Activated naive CD4-positive, alpha-beta T cell treated with anti-CD3 and anti-CD28 coated beads, Interleukin-2, amount 10 ng/mL, durations not matched to agents 7 days and 5 days (primary cell): ENCODE results near the gene PSMB4.
"Not testable (repeated sequence)": the region's sequence is repeated elsewhere in the genome, so short reads cannot be mapped to it uniquely, and the experiment has no call there.

Source experiments
- CTCF ChIA-PET: fragments of 350-600 bp; sonication (Branson Sonifier 250); formaldehyde crosslinking; loops from one replicate; lab custom pipeline; 2021; ENCODE audit warnings: antibody characterized with exemption; lab: Charles Lee
- DNase-seq: peaks from one replicate; pipeline ENCODE4 v3.0.0-alpha.2; 2020
- H3K27ac Mint-ChIP-seq: one replicate; pipeline ENCODE4 v1.8.0; 2021; ENCODE audit warnings: mild to moderate bottlenecking, moderate library complexity, mixed read lengths
- H3K27me3 Mint-ChIP-seq: one replicate; pipeline ENCODE4 v1.8.0; 2021; ENCODE audit warnings: mild to moderate bottlenecking, mixed read lengths
- H3K36me3 Mint-ChIP-seq: one replicate; pipeline ENCODE4 v1.8.0; 2021; ENCODE audit warnings: mixed read lengths
- H3K4me1 Mint-ChIP-seq: one replicate; pipeline ENCODE4 v1.8.0; 2021; ENCODE audit warnings: mixed read lengths
- H3K4me3 Mint-ChIP-seq: one replicate; pipeline ENCODE4 v1.8.0; 2021; ENCODE audit warnings: mild to moderate bottlenecking, moderate library complexity, mixed read lengths
- H3K9me3 Mint-ChIP-seq: one replicate; pipeline ENCODE4 v1.8.0; 2021; ENCODE audit warnings: mixed read lengths

The PSMB4 gene

DNA sequence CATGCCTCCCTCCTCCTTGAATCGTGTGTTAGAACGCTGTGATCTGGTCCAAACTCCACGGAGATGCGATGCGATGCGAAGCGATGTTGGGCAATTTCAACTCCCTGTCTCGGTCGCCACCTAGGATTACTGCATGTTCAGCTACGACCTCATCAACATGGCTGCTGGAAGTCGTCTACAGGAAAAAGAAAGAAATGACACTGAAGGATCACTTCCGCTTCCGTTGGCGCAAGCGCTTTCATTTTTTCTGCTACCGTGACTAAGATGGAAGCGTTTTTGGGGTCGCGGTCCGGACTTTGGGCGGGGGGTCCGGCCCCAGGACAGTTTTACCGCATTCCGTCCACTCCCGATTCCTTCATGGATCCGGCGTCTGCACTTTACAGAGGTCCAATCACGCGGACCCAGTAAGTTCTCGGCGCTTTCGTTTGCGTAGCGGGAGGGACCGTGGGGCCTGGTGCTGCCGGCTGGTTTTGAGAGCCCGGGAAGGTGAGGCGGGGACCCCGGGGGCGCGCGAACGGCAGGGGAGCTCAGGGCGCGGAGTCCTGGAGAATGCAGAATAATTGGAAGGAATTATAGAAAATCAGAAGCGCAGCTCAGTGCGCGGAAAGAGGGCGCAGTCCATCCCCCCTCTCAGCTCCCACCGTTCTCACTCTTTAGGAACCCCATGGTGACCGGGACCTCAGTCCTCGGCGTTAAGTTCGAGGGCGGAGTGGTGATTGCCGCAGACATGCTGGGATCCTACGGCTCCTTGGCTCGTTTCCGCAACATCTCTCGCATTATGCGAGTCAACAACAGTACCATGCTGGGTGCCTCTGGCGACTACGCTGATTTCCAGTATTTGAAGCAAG lies at the start of gene PSMB4:
Gene PSMB4, plus strand, starts transcription at position 250 of the 848 bp plus-strand sequence. Its CDS starts 15 bp downstream, at position 265.
- CTCF ChIA-PET = interaction anchor here (0.9 to 1.8 kb wide), 2 partner anchors 59 kb away, joined by 4 to 8 read pairs; no protein-coding TSS in a partner anchor
- Mint-ChIP-seq H3K27me3 (peaks cover 16% of the 10 kb centered on the region), H3K4me1 (peaks cover 31% of the 10 kb centered on the region), H3K27ac (peak within 1 kb of the TSS; percentile 97), H3K36me3 (peaks cover 36% of the 10 kb centered on the region), H3K4me3 (peak within 1 kb of the TSS; percentile 81), H3K9me3 (no peaks in the 10 kb centered on the region)
- peak; percentile 89 for DNase-seq

GRCh38 chr1:151350323-151350722 lies 49.0 kb upstream of the PSMB4 start:
- not testable (repeated sequence) for H3K9me3 Mint-ChIP-seq, DNase-seq, H3K27ac Mint-ChIP-seq, H3K27me3 Mint-ChIP-seq, H3K4me3 Mint-ChIP-seq
- CTCF ChIA-PET = interaction anchor here (0.6 to 1.8 kb wide), 3 partner anchors 10 to 492 kb away, joined by 3 to 4 read pairs (median 4); no protein-coding TSS in a partner anchor
- peaks cover 28% of the 10 kb centered on the region for H3K4me1 Mint-ChIP-seq
- peaks cover 13% of the 10 kb centered on the region for H3K36me3 Mint-ChIP-seq

- Mint-ChIP-seq H3K9me3 (peaks cover 10% of the 10 kb centered on the region), H3K27me3 (peaks cover 13% of the 10 kb centered on the region), H3K4me3 (no peak overlapping the region), H3K4me1 (peaks cover 11% of the 10 kb centered on the region), H3K36me3 (peaks cover 6% of the 10 kb centered on the region), H3K27ac (no peak overlapping the region)
- DNase-seq = no peak
- CTCF ChIA-PET = no interaction called here
Measured at GRCh38 chr1:151352021-151352718, 47.2 kb upstream of the PSMB4 start.

DNA sequence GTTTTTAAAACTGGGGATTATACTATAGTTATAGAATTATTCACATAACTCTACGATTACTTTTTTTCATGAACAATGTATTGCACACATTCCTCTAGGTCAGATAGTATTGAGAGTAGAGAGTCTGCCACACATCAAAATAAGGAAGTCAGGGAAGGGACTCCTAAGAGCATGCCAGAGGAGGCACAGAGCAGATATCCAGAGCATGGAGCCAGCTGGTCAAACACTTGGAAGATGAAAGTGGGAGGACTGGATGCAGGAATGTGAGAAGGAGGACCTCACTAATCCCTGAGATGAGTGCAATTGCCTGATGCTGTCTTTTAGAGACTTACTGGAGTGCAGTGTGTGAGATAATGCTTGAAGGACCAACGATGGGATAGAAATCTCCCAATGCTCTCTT lies 42.7 kb upstream of the PSMB4 start:
- CTCF ChIA-PET = no interaction called here
- no peak overlapping the region for H3K27ac Mint-ChIP-seq

GRCh38 chr1:151361883-151362282 lies 37.5 kb upstream of the PSMB4 start:
- H3K4me1 Mint-ChIP-seq = no peaks in the 10 kb centered on the region
- CTCF ChIA-PET = no interaction called here
- no peak overlapping the region for H3K4me3 Mint-ChIP-seq
- no peak for DNase-seq
- H3K27ac Mint-ChIP-seq = no peak overlapping the region
- H3K27me3 Mint-ChIP-seq = peaks cover under 1% of the 10 kb centered on the region
- no peaks in the 10 kb centered on the region for H3K36me3 Mint-ChIP-seq
- H3K9me3 Mint-ChIP-seq = peaks cover 18% of the 10 kb centered on the region

More for the DNA sequence above, 42.7 kb upstream of the PSMB4 start:
- Mint-ChIP-seq H3K4me1 (no peaks in the 10 kb centered on the region), H3K27me3 (peaks cover 13% of the 10 kb centered on the region), H3K36me3 (peaks cover 6% of the 10 kb centered on the region), H3K4me3 (no peak overlapping the region), H3K9me3 (peaks cover 12% of the 10 kb centered on the region)
- no peak for DNase-seq

DNA sequence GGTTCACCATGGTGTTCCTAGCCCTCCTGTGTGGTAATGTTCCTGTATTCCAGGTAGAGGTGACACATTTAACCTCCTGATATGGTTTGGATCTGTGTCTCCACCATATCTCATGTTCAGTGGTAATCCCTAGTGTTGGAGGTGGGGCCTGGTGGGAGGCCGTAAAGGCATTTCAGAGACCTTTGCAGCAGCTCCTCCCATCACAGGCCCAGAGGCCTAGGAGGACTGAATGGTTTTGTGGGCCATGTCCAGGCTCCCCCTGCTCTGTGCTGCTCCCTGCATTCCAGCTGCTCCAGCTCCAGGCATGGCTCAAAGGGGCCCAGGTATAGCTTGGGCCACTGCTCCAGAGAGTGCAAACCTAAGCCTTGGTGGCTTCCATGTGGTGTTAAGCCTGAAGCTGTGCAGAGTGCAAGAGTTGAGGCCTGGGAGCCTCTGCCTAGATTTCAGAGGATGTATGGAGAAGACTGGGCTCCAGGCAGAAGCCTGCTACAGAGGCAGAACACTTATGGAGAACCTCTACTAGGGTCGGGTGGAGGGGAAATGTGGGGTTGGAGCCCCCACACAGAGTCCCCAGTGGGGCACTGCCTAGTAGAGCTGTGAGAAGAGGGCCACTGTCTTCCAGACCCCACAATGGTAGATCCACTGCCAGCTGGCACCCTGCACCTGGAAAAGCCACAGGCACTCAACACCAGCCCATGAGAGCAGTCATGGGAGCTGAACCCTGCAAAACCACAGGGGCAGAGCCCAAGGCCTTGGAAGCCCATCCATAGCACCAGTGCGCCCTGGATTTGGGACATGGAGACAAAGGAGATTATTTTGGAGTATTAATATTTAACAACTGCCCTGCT lies 36.8 kb upstream of the PSMB4 start:
- CTCF ChIA-PET = no interaction called here
- Mint-ChIP-seq H3K4me1 (no peaks in the 10 kb centered on the region), H3K27ac (no peak overlapping the region), H3K36me3 (no peaks in the 10 kb centered on the region), H3K9me3 (peaks cover 18% of the 10 kb centered on the region), H3K27me3 (no peaks in the 10 kb centered on the region), H3K4me3 (no peak overlapping the region)
- DNase-seq = no peak

DNA sequence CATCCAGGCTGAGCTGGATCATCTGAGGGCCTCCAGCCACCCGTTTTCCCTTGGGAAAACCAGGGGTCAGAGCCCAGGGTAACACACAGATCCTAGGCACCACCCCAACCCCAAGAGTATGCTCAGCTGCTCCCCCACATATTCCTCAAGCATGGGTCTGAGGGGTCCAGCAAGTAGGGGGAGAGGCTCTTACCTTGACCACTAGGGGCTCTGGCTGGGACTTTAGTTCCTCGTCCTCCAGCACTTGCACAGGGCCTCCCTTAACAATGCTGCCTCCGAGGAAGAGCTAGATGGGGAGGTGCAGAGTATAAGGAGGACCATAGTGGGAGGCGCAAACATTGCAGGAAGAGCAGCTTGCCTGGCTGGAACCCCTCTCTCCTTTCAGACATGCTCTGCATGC lies 34.4 kb upstream of the PSMB4 start:
- no peak for DNase-seq
- Mint-ChIP-seq H3K4me1 (no peaks in the 10 kb centered on the region), H3K27ac (no peak overlapping the region), H3K4me3 (no peak overlapping the region), H3K36me3 (no peaks in the 10 kb centered on the region), H3K9me3 (peaks cover 18% of the 10 kb centered on the region), H3K27me3 (peaks cover 5% of the 10 kb centered on the region)
- CTCF ChIA-PET = interaction anchor here (0.6 kb wide), 1 partner anchor 74 kb away, joined by 3 read pairs; no protein-coding TSS in a partner anchor

DNA sequence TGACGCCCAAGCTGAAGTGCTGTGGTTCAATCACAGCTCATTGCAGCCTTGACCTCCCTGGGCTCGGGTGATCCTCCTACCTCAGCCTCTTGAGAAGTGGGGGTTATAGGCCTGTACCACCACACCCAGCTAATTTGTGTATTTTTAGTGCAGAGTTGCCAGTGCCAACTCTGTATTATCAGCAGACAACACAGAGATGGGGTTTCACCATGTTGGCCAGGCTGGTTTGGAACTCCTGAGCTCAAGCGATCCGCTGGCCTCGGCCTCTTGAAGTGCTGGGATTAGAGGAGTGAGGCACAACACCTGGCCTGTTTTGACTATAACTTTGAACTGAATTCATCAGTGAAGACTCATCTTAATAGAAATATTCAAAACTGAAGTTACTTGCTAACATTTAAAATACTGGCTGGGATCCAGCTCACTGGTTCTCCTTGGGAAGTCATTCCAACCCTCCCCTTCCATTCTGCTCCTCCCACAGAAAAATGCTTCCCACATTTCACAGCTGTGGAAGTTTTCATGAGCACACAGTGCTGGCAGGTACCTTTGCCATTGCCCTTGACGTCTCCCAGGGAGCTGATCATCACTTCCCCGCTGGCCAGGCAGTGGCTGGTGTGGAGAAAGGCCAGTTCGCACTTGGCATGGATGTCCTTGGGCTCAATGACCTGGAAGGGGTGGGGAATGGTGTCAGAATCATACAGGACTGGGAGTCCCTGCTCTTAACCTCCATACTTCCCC lies 31.5 kb upstream of the PSMB4 start:
- H3K9me3 Mint-ChIP-seq = peaks cover 7% of the 10 kb centered on the region
- H3K4me1 Mint-ChIP-seq = no peaks in the 10 kb centered on the region
- CTCF ChIA-PET = interaction anchor here (0.6 kb wide), 1 partner anchor 12 kb away, joined by 4 read pairs; no protein-coding TSS in a partner anchor
- no peak overlapping the region for H3K4me3 Mint-ChIP-seq
- H3K27me3 Mint-ChIP-seq = peaks cover 9% of the 10 kb centered on the region
- DNase-seq = no peak
- H3K27ac Mint-ChIP-seq = no peak overlapping the region
- no peaks in the 10 kb centered on the region for H3K36me3 Mint-ChIP-seq

- Mint-ChIP-seq H3K9me3 (no peaks in the 10 kb centered on the region), H3K27ac (no peak overlapping the region), H3K36me3 (no peaks in the 10 kb centered on the region), H3K27me3 (peaks cover 9% of the 10 kb centered on the region), H3K4me3 (no peak overlapping the region), H3K4me1 (no peaks in the 10 kb centered on the region)
- CTCF ChIA-PET = interaction anchor here (0.6 to 1.1 kb wide), 2 partner anchors 11 to 28 kb away, joined by 3 to 4 read pairs; no protein-coding TSS in a partner anchor
- DNase-seq = no peak
Measured at GRCh38 chr1:151368393-151369301, 30.7 kb upstream of the PSMB4 start.

DNA sequence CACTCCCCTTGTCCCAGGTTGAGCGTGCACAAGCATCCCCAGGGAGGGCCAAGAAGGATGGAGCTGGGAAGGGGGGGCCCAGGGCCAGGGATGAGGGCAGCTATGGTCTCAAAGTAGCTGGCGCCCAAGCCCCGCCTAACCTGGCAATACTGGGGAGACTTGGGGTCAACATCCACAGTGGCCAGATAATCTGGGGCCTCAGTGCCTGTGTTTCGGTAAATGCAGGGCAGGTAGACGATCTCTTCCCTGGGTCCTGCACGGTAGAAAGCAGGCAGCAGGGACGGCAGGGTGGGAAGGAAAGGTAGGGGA lies 30.1 kb upstream of the PSMB4 start:
- H3K27me3 Mint-ChIP-seq = peaks cover 13% of the 10 kb centered on the region
- CTCF ChIA-PET = interaction anchor here (1.1 kb wide), 1 partner anchor 29 kb away, joined by 3 read pairs; no protein-coding TSS in a partner anchor
- no peak for DNase-seq
- H3K4me3 Mint-ChIP-seq = no peak overlapping the region
- no peaks in the 10 kb centered on the region for H3K9me3 Mint-ChIP-seq
- H3K4me1 Mint-ChIP-seq = no peaks in the 10 kb centered on the region
- no peaks in the 10 kb centered on the region for H3K36me3 Mint-ChIP-seq
- H3K27ac Mint-ChIP-seq = no peak overlapping the region

DNA sequence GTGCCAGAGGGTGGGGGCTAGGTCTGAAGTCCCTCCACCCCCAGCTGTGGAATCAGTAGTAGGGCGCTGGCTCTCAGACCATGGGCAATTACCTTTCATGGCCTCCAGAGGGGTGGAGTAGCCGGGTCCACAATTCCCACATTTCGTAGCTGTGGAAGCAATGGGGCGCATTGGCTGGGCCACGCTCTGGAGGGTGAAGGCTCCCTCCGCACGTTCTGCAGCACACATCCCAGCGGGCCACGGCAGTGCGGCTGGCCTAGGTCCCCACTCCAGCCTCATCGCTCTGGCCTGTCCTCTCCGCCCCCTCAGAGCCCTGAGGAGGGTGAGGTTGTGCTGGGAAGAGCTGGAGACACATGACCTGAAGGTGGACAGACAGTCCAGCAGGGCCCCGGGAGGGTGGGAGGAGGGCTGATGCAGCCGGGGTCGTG lies 29.7 kb upstream of the PSMB4 start:
- Mint-ChIP-seq H3K36me3 (no peaks in the 10 kb centered on the region), H3K27me3 (peaks cover 13% of the 10 kb centered on the region), H3K4me3 (no peak overlapping the region), H3K4me1 (no peaks in the 10 kb centered on the region), H3K27ac (no peak overlapping the region), H3K9me3 (no peaks in the 10 kb centered on the region)
- no peak for DNase-seq
- CTCF ChIA-PET = interaction anchor here (0.5 to 1.1 kb wide), 2 partner anchors 29 to 52 kb away, joined by 3 read pairs; no protein-coding TSS in a partner anchor

DNA sequence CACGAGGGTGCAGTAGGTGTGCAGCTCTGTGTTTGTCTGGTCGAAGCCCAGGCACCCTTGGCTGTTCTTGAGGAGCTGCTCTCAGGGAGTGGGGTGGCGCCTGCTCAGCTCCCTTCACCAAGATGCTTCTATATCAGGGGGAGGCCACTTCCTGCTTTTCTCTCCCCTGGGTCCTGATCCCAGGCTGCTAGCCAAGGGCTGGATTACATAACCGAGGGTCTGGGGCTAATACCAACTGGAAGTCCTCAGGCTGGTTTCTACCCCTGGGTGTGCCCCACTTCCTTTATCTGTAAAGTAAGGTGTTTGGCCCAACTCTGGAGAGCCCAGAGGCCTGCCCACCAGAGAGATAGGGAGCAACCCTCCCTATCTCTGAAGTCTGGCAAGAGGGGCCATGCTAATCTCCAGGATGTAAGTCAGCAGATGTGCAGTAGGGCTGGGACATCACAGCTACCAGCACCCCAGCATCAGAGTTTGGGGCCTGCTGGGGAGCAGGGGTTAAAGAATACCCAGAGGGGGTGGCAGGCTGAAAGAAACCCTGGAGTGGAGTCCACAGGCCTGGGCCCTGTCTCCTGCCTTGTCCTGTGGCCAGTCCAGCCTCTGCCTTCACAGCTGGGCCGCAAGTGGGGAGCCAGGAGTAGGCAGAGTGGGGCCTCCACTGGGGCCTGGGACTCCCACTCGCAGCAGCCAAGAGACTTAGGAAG lies 29.0 kb upstream of the PSMB4 start:
- peaks cover 13% of the 10 kb centered on the region for H3K27me3 Mint-ChIP-seq
- DNase-seq = no peak
- CTCF ChIA-PET = interaction anchor here (1.1 kb wide), 1 partner anchor 30 kb away, joined by 3 read pairs; no protein-coding TSS in a partner anchor
- no peak overlapping the region for H3K27ac Mint-ChIP-seq
- H3K4me1 Mint-ChIP-seq = no peaks in the 10 kb centered on the region
- H3K9me3 Mint-ChIP-seq = no peaks in the 10 kb centered on the region
- H3K36me3 Mint-ChIP-seq = no peaks in the 10 kb centered on the region
- H3K4me3 Mint-ChIP-seq = no peak overlapping the region
